SH-SY5Y (cell line): Measurements from ENCODE around the gene C1orf116.

Experiments used
- GATA2 ChIP-seq: IDR thresholded peaks from 2 replicates; pipeline ENCODE4 v1.6.1; 2011; ENCODE audit warnings: mild to moderate bottlenecking, low read depth, low read length
- GATA3 ChIP-seq: IDR thresholded peaks from 2 replicates; pipeline ENCODE4 v1.6.1; 2011; ENCODE audit warnings: low read depth, mild to moderate bottlenecking, low read length, moderate library complexity

GRCh38 chr1:207081806-207082205 lies 49.2 kb upstream of the C1orf116 start:
- TF ChIP-seq GATA2 (no peak), GATA3 (no peak)
